Stimulated activated CD4-positive, alpha-beta T cell treated with anti-CD3 and anti-CD28 coated beads, Interleukin-2, amount 100 ng/mL, for 24 hours (primary cell): ENCODE results near the gene CROCC2.

Experiments used
- DNase-seq, 2 donors: peaks; one replicate each; pipeline ENCODE4 v3.0.0-alpha.2; 2020

The CROCC2 gene

GRCh38 chr2:240922982-240923537 lies 16.9 kb downstream of the CROCC2 start:
- DNase-seq, result no peak

GRCh38 chr2:240925191-240925567 lies 19.0 kb downstream of the CROCC2 start:
- peak in 1 of 2 donors; percentile 24 for DNase-seq

- no peak for DNase-seq
Observed at GRCh38 chr2:240925568-240926515, 19.7 kb downstream of the CROCC2 start.

GRCh38 chr2:240926516-240927389 lies 20.6 kb downstream of the CROCC2 start:
- no peak for DNase-seq

GRCh38 chr2:240927390-240927781 lies 21.2 kb downstream of the CROCC2 start:
- DNase-seq, result no peak

GRCh38 chr2:240928476-240929363 lies 22.6 kb downstream of the CROCC2 start:
- DNase-seq, result no peak

GRCh38 chr2:240929364-240930095 lies 23.4 kb downstream of the CROCC2 start:
- DNase-seq, result no peak

GRCh38 chr2:240930096-240930630 lies 24.0 kb downstream of the CROCC2 start:
- no peak for DNase-seq

GRCh38 chr2:240930631-240931318 lies 24.6 kb downstream of the CROCC2 start:
- no peak for DNase-seq

GRCh38 chr2:240931319-240931949 lies 25.3 kb downstream of the CROCC2 start:
- DNase-seq, result no peak

GRCh38 chr2:240932001-240932723 lies 26.0 kb downstream of the CROCC2 start:
- DNase-seq, result no peak

GRCh38 chr2:240932724-240933047 lies 26.6 kb downstream of the CROCC2 start:
- no peak for DNase-seq

- DNase-seq, result no peak
Observed at GRCh38 chr2:240933048-240933965, 27.2 kb downstream of the CROCC2 start.

- no peak for DNase-seq
Observed at GRCh38 chr2:240933966-240934700, 28.0 kb downstream of the CROCC2 start.

GRCh38 chr2:240934701-240935102 lies 28.6 kb downstream of the CROCC2 start:
- DNase-seq, result no peak

GRCh38 chr2:240935103-240935876 lies 29.2 kb downstream of the CROCC2 start:
- no peak for DNase-seq

GRCh38 chr2:240936106-240936505 lies 30.0 kb downstream of the CROCC2 start:
- DNase-seq, result no peak
